ENCODE measurements around the gene SLC1A3.

SLC1A3 gene

GRCh38 chr5:36600917-36601527 is 5.4 kb upstream of the SLC1A3 start:
- no peak for DNase-seq

- no peak for DNase-seq
Observed at GRCh38 chr5:36602704-36603321, 3.6 kb upstream of the SLC1A3 start.

- no peak for DNase-seq
Observed at GRCh38 chr5:36605241-36605640, 1.2 kb upstream of the SLC1A3 start.

- no peak for DNase-seq
Observed at GRCh38 chr5:36606036-36606427, 374 bp upstream of the SLC1A3 start.

GRCh38 chr5:36607114-36607571 is 737 bp downstream of the SLC1A3 start:
- DNase-seq: no peak

GRCh38 chr5:36607838-36608783 is 1.7 kb downstream of the SLC1A3 start:
- DNase-seq: no peak

- no peak for DNase-seq
Observed at GRCh38 chr5:36610621-36611020, 4.2 kb downstream of the SLC1A3 start.

- no peak for DNase-seq
Observed at GRCh38 chr5:36611520-36612274, 5.3 kb downstream of the SLC1A3 start.

GRCh38 chr5:36613241-36613640 is 6.8 kb downstream of the SLC1A3 start:
- no peak for DNase-seq

GRCh38 chr5:36613771-36614656 is 7.6 kb downstream of the SLC1A3 start:
- no peak for DNase-seq

- DNase-seq: no peak
Observed at GRCh38 chr5:36614657-36615308, 8.4 kb downstream of the SLC1A3 start.

GRCh38 chr5:36619012-36619635 is 12.7 kb downstream of the SLC1A3 start:
- no peak for DNase-seq

GRCh38 chr5:36621985-36622384 is 15.6 kb downstream of the SLC1A3 start:
- no peak for DNase-seq

GRCh38 chr5:36623832-36624231 is 17.4 kb downstream of the SLC1A3 start:
- no peak for DNase-seq

GRCh38 chr5:36624277-36624676 is 17.9 kb downstream of the SLC1A3 start:
- no peak for DNase-seq

- DNase-seq: no peak
Observed at GRCh38 chr5:36628695-36629094, 22.3 kb downstream of the SLC1A3 start.

- no peak for DNase-seq
Observed at GRCh38 chr5:36629729-36630128, 23.3 kb downstream of the SLC1A3 start.

- no peak for DNase-seq
Observed at GRCh38 chr5:36630201-36631145, 24.1 kb downstream of the SLC1A3 start.

- DNase-seq: no peak
Observed at GRCh38 chr5:36631154-36631553, 24.7 kb downstream of the SLC1A3 start.

All from activated CD4-positive, alpha-beta T cell treated with anti-CD3 and anti-CD28 coated beads for 48 hours (primary cell).